Ectodermal cell (in vitro differentiated cells): Measurements from ENCODE around the gene CEP128.

Experiments
- H3K27ac ChIP-seq: 2 replicates; pipeline ENCODE4 v1.7.0; 2013; ENCODE audit warnings: mild to moderate bottlenecking, low read depth, low read length; ENCODE audit not compliant: insufficient read depth, poor library complexity, severe bottlenecking
- H3K27me3 ChIP-seq: 2 replicates; pipeline ENCODE4 v1.7.0; 2013; ENCODE audit warnings: mild to moderate bottlenecking, low read length; ENCODE audit not compliant: insufficient read depth, control insufficient read depth, poor library complexity, severe bottlenecking
- H3K36me3 ChIP-seq: one replicate; pipeline ENCODE4 v1.7.0; 2013; ENCODE audit warnings: low read length; ENCODE audit not compliant: control insufficient read depth, insufficient read depth
- H3K4me1 ChIP-seq: one replicate; pipeline ENCODE4 v1.7.0; 2013; ENCODE audit warnings: low read length; ENCODE audit not compliant: control insufficient read depth, insufficient read depth
- H3K4me3 ChIP-seq: 2 replicates; pipeline ENCODE4 v1.7.0; 2013; ENCODE audit warnings: low read depth, low read length, control low read depth; ENCODE audit not compliant: insufficient read depth
- H3K9me3 ChIP-seq: 2 replicates; pipeline ENCODE4 v1.7.0; 2013; ENCODE audit warnings: mild to moderate bottlenecking, low read length, moderate library complexity; ENCODE audit not compliant: control insufficient read depth
- WGBS, 2 experiments: methylation state at CpG; one replicate each; pipeline ENCODE4 v1.1.7; 2013; ENCODE audit warnings: missing lambda C conversion rate in 2 of 2; 5-methylcytosine and 5-hydroxymethylcytosine counted together

Gene CEP128

GRCh38 chr14:80764921-80765507 is 176.5 kb downstream of the CEP128 start:
- H3K27me3 ChIP-seq: no peaks in the 10 kb centered on the region
- 94 to 95% methylated on average over 6 of the region's 6 CpGs for WGBS, 2 experiments
- no peaks in the 10 kb centered on the region for H3K36me3 ChIP-seq
- H3K4me3 ChIP-seq: no peak overlapping the region
- no peak overlapping the region for H3K27ac ChIP-seq
- H3K4me1 ChIP-seq: no peaks in the 10 kb centered on the region
- no peaks in the 10 kb centered on the region for H3K9me3 ChIP-seq

- WGBS, 2 experiments: no CpG with 5 or more reads among the region's 1 CpG
- Histone ChIP-seq H3K4me1 (no peaks in the 10 kb centered on the region), H3K4me3 (no peak overlapping the region), H3K27me3 (no peaks in the 10 kb centered on the region), H3K27ac (no peak overlapping the region), H3K36me3 (no peaks in the 10 kb centered on the region), H3K9me3 (no peaks in the 10 kb centered on the region)
These were observed 177.0 kb downstream of the CEP128 start for GRCh38 chr14:80764496-80764895.

- Histone ChIP-seq H3K4me1 (no peaks in the 10 kb centered on the region), H3K36me3 (no peaks in the 10 kb centered on the region), H3K27ac (no peak overlapping the region), H3K27me3 (no peaks in the 10 kb centered on the region), H3K4me3 (no peak overlapping the region), H3K9me3 (no peaks in the 10 kb centered on the region)
- 80 to 90% methylated on average over 1 to 2 of the region's 3 CpGs for WGBS, 2 experiments
These were observed 178.8 kb downstream of the CEP128 start for GRCh38 chr14:80762641-80763228.

GRCh38 chr14:80754696-80755095 is 186.8 kb downstream of the CEP128 start:
- 91 to 96% methylated on average over 7 of the region's 7 CpGs for WGBS, 2 experiments

DNA sequence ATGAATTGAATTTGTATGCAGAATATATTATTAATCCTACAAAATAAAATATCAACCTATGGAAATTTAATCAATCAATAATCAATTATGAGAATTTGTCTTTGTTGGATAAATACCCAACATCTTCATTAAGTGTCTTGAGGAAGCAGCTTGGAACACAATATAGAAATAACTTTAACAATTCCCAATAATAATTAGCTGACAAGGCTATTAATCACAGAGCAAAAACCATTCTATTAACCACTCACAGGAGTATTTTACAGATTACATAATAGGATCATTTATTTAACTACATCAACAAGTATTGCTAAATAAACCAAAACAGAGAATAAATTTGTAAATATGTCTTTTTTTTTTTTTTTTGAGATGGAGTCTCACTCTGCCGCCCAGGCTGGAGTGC is 190.3 kb downstream of the CEP128 start:
- Histone ChIP-seq H3K4me1 (no peaks in the 10 kb centered on the region), H3K27me3 (no peaks in the 10 kb centered on the region), H3K4me3 (no peak overlapping the region), H3K9me3 (no peaks in the 10 kb centered on the region), H3K36me3 (no peaks in the 10 kb centered on the region), H3K27ac (no peak overlapping the region)
- 89 to 96% methylated on average over 1 of the region's 1 CpG for WGBS, 2 experiments

More at GRCh38 chr14:80754696-80755095, 186.8 kb downstream of the CEP128 start:
- Histone ChIP-seq H3K27me3 (no peaks in the 10 kb centered on the region), H3K36me3 (no peaks in the 10 kb centered on the region), H3K27ac (no peak overlapping the region), H3K4me1 (no peaks in the 10 kb centered on the region), H3K4me3 (no peak overlapping the region), H3K9me3 (no peaks in the 10 kb centered on the region)

DNA sequence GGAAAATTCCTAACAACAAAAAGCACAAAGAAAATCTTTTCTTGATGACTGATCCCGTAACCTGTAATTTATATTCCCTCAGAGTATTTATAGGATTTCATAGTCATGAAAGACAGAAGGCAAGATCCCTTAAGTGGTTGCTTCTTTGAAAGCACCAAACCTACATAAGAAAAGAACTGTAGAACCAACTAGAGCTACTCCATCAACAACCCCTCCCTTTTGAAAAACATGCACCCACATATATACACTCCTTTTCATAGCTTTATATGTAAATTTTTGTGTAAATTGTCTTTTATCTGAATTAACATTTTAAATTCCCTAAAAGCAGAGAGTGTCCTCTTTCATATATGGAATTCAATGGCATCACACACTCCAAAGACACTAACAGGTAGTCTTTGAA is 215.3 kb downstream of the CEP128 start:
- H3K4me3 ChIP-seq: no peak overlapping the region
- no peaks in the 10 kb centered on the region for H3K36me3 ChIP-seq
- WGBS, 2 experiments: 88% methylated on average over 1 of the region's 1 CpG; no CpG with 5 or more reads in 1 of the 2 experiments
- H3K27ac ChIP-seq: no peak overlapping the region
- no peaks in the 10 kb centered on the region for H3K27me3 ChIP-seq
- no peaks in the 10 kb centered on the region for H3K9me3 ChIP-seq
- H3K4me1 ChIP-seq: no peaks in the 10 kb centered on the region

DNA sequence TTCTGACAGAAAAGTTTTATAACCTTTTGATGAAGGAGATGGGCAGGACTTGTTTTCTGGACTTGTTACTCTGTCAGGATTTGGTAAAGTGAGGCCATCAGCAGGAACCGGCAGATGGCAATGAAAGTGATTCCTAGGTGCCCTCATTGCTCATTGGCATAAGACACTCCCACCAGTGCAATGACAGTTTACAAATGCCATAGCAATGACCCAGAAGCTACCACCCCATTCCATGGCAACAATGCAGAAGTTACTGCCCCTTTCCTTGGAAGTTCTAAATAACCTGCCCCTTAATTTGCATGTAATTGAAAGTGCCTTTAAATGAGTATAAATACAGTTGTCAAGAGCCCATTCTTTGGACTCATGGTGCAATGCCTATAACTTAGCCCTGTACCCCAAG is 222.6 kb downstream of the CEP128 start:
- Histone ChIP-seq H3K27ac (no peak overlapping the region), H3K9me3 (no peaks in the 10 kb centered on the region), H3K4me3 (no peak overlapping the region), H3K27me3 (no peaks in the 10 kb centered on the region), H3K4me1 (no peaks in the 10 kb centered on the region), H3K36me3 (no peaks in the 10 kb centered on the region)
- WGBS, 2 experiments: 89 to 95% methylated on average over 1 of the region's 1 CpG

GRCh38 chr14:80714474-80714873 is 227.1 kb downstream of the CEP128 start:
- 94% methylated on average over 3 to 4 of the region's 4 CpGs for WGBS, 2 experiments
- Histone ChIP-seq H3K27ac (no peak overlapping the region), H3K4me1 (no peaks in the 10 kb centered on the region), H3K36me3 (no peaks in the 10 kb centered on the region), H3K4me3 (no peak overlapping the region), H3K27me3 (no peaks in the 10 kb centered on the region), H3K9me3 (no peaks in the 10 kb centered on the region)

DNA sequence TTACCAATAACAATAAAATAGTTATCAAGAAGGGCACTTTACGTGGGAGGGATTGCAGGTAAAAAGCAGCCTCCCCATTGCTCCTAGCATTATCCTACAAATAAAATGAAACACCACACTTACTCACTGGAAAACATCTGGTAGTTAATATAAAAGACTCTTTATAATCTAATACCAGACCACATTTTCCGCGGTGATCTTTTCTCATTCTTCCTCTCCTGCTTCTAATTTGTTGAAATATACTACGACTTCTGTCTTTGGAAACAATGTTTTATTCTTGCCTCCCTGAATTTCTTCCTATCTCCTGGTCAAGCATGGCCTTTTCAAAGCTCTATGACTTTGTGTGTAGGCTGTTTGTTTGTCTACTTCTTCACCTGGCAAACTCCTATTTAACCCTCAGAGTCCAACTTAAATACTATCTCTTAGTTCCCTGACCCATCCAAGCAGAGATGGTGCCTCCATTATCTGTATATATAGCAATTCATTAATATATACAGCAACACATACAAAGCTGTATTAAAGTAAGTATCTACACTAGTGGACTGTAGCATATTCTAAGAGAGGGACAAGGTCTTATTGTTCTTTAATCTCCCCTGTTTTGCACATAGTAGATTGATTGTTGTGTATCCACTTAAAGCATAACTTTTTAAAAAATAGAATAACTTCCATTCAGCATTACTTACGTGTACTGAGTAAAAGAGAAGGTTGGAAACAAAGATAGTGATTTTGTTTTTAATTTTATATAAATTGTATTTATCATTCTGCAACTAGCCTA is 228.3 kb downstream of the CEP128 start:
- Histone ChIP-seq H3K27ac (no peak overlapping the region), H3K36me3 (no peaks in the 10 kb centered on the region), H3K4me3 (no peak overlapping the region), H3K27me3 (no peaks in the 10 kb centered on the region), H3K9me3 (no peaks in the 10 kb centered on the region), H3K4me1 (no peaks in the 10 kb centered on the region)
- 94 to 98% methylated on average over 4 of the region's 5 CpGs for WGBS, 2 experiments

DNA sequence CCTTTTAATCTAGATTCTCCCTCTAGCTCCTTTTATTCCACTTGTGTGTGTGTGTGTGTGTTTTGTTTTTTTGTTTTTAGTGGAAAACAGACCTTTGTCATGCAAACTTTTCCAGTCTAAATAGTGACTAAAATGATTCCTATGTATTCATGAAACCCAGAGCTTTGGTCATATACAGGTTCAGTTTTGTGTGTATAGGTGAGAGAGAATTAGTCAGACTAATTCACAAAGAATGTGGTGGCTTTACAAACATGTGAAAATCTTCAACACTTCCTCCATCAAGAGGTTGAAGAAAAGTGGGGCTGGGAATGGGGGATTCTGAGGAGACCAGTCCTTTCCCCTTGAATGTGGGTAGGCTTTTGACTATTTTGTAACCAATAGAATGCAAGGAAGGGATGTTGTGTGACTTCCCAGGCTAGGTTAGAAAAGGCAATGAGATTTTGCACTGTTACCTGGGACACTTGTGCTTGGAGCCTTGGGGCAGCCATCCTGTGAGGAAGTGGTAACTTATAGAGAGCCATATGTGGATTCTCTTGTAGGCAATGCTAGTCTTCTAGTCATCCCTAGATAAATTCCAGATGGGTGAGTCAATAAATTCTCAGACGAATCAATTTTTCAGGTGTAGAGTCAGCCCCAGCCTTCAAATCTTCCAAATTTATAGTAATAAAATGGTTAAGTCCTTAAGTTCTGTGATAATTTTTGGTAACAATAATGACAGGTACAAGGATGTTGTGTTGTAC is 236.1 kb downstream of the CEP128 start:
- Histone ChIP-seq H3K27me3 (no peaks in the 10 kb centered on the region), H3K4me3 (no peak overlapping the region), H3K9me3 (no peaks in the 10 kb centered on the region), H3K27ac (no peak overlapping the region), H3K36me3 (no peaks in the 10 kb centered on the region), H3K4me1 (no peaks in the 10 kb centered on the region)
- 100% methylated on average over 1 of the region's 1 CpG for WGBS, 2 experiments
